GM08714 (cell line): ENCODE measurements around the gene IGSF21.
"Not testable (repeated sequence)": the region's sequence is repeated elsewhere in the genome, so short reads cannot be mapped to it uniquely, and the experiment has no call there.

Source experiments
- H3K4me3 ChIP-seq: fragments of 200-500 bp; sonication (Bioruptor generic); 2 replicates; pipeline ENCODE4 v1.5.1; 2014; ENCODE audit warnings: mild to moderate bottlenecking, low read length, inconsistent platforms
- ZNF274 ChIP-seq: IDR thresholded peaks from 2 replicates; pipeline ENCODE4 v1.6.1; 2012; ENCODE audit warnings: mild to moderate bottlenecking, low read depth, low read length

IGSF21 gene

GRCh38 chr1:18154430-18155194, 47.0 kb downstream of the IGSF21 start:
- no peak for TF ChIP-seq ZNF274

DNA sequence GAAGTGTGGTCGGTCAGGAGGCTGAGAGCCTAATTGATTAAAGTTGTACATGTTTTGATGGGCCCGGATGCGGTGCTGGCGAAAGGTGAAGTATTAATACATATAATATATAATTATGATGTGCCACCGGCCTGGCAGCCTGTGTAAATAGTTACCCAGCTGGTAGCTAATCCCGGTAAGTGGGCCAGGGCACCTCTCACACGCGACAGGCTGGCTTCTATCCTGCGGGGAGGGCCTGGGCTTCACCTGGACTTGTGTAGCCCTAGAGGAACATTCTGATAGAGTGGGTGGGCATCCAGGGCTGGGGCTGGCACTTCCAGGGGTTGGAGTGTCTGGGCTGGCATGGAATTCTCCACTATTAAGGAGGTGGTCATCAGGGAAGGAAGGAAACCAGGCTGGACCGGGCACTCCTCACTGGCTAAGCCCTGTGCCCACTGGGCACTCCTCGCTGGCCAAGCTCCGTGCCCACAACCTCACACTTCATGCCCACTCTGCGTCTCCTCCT, 48.3 kb downstream of the IGSF21 start:
- H3K4me3 ChIP-seq = no peak overlapping the region
- TF ChIP-seq ZNF274 = no peak

More at GRCh38 chr1:18154430-18155194, 47.0 kb downstream of the IGSF21 start:
- H3K4me3 ChIP-seq = no peak overlapping the region

- no peak overlapping the region for H3K4me3 ChIP-seq
- TF ChIP-seq ZNF274 = no peak
These were observed 49.8 kb downstream of the IGSF21 start for GRCh38 chr1:18157352-18157751.

DNA sequence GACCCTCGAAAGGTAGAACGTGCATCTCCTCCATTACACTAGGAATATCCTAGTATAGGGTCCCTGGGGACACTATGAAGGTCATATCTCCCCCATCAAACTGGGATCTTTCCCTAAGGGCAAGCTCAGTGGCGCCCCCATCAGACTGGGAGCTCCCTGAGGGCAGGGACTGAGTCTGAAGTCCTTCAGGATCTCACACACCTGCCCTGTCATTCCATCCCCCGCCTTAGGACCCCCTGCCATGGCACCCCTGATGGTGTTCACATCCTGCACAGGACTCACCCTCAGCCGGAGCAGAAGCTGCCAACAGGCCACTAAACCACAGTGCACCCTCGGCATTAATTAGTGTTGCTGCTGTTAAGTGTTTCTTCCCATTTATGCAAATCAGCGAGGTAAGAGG, 50.4 kb downstream of the IGSF21 start:
- no peak overlapping the region for H3K4me3 ChIP-seq
- TF ChIP-seq ZNF274 = no peak

DNA sequence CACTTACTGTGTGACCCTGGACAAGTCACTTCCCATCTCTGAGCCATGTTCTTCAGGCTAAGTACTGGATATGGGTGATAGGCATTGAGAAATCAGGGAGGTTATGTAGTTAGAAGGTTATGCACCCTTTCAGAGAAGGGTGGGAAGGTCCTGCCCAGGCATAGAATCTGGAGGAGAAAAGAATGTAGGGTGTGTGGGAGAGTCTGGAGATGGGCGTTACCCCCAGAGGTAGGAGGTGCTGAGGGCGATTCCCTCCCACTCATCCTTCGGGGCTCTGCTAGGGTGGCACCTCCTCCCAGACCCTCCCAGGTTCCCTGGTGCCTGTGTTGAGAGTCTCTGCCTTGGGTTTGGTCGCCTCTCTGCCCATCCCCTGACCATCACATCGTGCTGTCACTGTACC, 51.1 kb downstream of the IGSF21 start:
- no peak overlapping the region for H3K4me3 ChIP-seq
- TF ChIP-seq ZNF274 = no peak

DNA sequence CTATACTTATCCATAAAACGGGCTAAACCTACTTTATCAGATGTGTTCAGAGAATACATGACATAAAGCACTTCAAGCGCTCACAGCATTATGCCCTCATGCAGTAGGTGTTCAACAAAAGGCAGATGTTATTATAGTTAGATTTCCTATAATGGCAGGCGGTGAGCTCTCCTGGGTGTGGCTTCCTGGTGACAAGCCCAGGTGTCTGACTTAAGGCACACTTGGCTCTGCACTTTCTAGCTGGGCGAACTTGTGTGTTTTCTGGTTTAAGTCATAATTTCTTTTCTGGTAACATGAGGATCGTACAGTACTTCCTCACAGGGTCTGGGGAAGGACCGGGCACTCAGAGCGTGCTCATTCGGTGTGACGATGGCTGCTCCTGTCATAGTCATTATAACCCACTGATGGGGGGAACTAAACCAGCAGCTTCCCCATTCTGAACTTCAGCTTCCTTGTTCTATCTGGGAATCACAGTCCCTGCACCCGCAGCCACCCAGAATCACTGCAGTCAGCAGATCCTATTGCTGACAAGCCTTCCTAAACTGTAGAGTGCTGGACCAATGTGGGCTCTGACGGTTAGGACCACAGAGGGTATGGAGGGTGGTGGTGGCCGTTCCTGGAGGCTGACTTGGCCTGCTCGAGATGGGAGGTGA, 52.8 kb downstream of the IGSF21 start:
- TF ChIP-seq ZNF274 = no peak
- no peak overlapping the region for H3K4me3 ChIP-seq

GRCh38 chr1:18161690-18162089, 54.1 kb downstream of the IGSF21 start:
- no peak overlapping the region for H3K4me3 ChIP-seq
- no peak for TF ChIP-seq ZNF274

- not testable (repeated sequence) for H3K4me3 ChIP-seq
These were observed 58.0 kb downstream of the IGSF21 start for GRCh38 chr1:18165640-18166039.

DNA sequence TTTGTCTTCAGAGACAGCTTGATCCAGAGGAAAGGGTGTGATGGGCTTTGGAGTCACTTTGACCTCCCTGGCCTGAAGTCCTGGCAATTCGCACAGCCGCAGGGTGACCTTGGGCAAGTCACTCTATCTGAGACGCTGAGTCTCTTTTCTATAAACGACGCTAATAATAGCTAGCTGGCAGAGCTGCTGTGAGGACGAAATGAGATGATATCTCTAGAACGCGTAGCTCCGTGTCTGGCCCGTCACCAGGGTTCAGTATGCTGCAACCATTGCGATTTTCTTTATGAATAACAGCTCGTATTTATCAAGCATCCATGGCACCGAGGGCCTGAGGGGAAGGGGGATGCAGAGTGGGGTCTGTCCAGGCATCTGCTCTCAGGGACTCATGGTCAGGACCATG, 58.7 kb downstream of the IGSF21 start:
- H3K4me3 ChIP-seq = no peak overlapping the region
- no peak for TF ChIP-seq ZNF274

DNA sequence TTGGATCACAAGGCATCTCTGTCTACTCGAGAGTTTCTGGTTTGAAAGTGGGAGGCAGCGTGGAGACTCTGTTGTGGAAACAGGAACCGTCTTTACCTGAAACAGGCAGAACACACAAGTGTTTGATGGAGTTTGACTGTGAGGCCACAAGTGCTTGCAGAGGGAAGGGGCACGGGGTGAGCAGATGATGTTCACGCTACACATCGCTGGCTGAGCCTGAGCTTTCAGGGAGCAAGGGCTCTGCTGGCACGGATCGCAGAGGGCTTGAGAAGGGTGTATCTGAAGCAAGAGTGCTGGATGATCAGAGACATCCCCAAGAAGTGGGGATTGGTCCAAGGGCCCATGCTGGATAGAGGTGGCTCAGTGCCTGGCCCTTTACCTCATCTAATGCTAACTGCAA, 59.3 kb downstream of the IGSF21 start:
- TF ChIP-seq ZNF274 = no peak
- H3K4me3 ChIP-seq = no peak overlapping the region

DNA sequence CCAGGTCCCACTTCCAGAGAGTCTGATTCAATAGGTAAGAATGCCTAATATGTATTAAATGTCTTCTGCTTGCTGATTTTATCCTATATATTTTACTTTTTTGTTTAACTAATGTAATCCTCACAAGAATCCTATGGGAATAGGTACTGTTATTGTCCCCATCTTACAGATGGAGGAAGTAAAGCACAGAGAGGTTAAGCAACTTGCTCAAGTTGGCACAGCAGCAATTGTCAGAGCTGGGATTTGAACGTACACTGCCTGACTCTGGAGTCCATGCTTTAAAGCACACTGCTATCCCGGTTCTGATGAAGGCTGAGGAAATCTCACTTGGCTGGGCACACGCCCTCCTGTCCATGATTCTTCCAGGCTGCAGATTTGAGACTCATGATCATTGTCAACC, 62.8 kb downstream of the IGSF21 start:
- no peak for TF ChIP-seq ZNF274

GRCh38 chr1:18174037-18174436, 66.4 kb downstream of the IGSF21 start:
- TF ChIP-seq ZNF274 = no peak
- no peak overlapping the region for H3K4me3 ChIP-seq

More for the DNA sequence above, 62.8 kb downstream of the IGSF21 start:
- no peak overlapping the region for H3K4me3 ChIP-seq

DNA sequence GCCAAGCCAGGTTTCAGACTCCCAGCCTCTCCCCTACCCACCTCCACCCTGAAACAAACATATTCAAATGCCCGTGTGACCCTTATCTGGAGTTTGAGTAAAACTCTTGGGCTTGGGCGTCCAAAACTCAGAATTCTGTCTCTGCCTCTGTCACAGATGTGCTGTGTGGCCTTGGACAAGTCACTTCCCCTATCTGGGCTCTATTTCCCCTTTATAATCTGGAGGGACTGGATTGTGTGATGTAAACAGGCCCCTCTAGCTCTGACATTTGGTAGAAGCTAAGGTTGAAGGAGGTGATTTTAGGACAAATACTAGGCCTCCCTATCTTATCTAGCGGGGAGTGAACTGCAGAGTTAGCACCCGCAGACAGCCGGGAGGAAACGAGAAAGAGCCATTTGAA, 67.5 kb downstream of the IGSF21 start:
- no peak for TF ChIP-seq ZNF274

DNA sequence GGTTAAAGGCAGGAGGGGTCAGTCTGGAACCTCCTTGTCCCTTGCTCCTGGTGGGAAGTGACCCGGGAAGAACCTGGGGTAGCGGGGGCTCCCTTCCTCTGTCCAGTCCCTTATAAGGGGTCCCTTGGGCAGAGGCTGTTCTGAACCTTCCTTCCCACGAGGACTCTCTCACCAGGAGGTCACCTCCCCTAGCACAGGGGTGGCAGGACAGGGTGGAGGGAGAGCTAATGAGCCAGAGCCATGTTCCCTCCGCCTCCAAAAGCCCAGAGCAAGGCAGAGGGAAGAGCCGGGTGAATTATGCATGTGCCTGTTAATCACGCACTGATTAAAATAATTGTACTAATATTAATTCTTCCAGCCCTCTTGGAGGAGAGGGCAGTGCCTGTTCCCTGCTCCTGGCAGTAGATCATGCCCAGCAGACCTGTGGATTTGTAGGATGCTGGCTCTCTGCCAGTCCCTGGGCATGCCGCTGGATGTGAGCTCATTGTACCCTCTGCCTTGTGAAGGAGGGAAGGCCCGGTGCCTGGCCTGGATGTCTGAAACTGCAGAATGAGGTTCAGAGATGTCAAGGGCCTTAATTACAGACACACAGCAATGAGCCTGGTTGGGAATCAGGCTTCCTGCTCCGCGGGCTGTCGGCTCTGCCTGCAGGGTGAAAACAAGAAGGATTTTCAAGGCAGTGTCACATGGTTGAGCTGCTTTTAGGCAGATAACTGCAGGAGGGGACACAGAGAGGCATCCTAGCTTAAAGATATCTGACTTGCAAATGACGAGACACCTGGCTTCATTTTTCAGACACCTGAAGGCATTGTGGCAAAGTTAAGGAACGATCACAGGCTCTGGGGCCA, 68.2 kb downstream of the IGSF21 start:
- no peak overlapping the region for H3K4me3 ChIP-seq
- TF ChIP-seq ZNF274 = no peak

More for the DNA sequence above, 67.5 kb downstream of the IGSF21 start:
- H3K4me3 ChIP-seq = no peak overlapping the region
